Endothelial cell of hepatic sinusoid (primary cell): ENCODE measurements around the gene SNRPA.

Experiments used
- in situ Hi-C: cut with HindIII; loops from 2 replicates; pipeline ENCODE4 v1.10.0; 2017; ENCODE audit warnings: low sequenced_read_pairs

Gene SNRPA

GRCh38 chr19:40721140-40721486 is 29.9 kb upstream of the SNRPA start:
- in situ Hi-C loops: no loop called here

GRCh38 chr19:40721936-40722661 is 28.9 kb upstream of the SNRPA start:
- in situ Hi-C loops: no loop called here

- in situ Hi-C loops: no loop called here
Observed at GRCh38 chr19:40723661-40724254, 27.2 kb upstream of the SNRPA start.

GRCh38 chr19:40724315-40724714 is 26.7 kb upstream of the SNRPA start:
- in situ Hi-C loops: no loop called here

GRCh38 chr19:40724855-40725254 is 26.1 kb upstream of the SNRPA start:
- in situ Hi-C loops: no loop called here

GRCh38 chr19:40726279-40726678 is 24.7 kb upstream of the SNRPA start:
- in situ Hi-C loops: no loop called here

- in situ Hi-C loops: loop anchor here (5.0 kb wide), 1 partner anchor 47 kb away; the partner anchor contains the start of genes MIA and RAB4B
Observed at GRCh38 chr19:40730065-40730464, 20.9 kb upstream of the SNRPA start.

GRCh38 chr19:40732304-40732703 is 18.7 kb upstream of the SNRPA start:
- in situ Hi-C loops: loop anchor here (5.0 kb wide), 1 partner anchor 45 kb away; the partner anchor contains the start of genes MIA and RAB4B

GRCh38 chr19:40733149-40733548 is 17.9 kb upstream of the SNRPA start:
- in situ Hi-C loops: loop anchor here (5.0 kb wide), 1 partner anchor 44 kb away; the partner anchor contains the start of genes MIA and RAB4B

- in situ Hi-C loops: no loop called here
Observed at GRCh38 chr19:40735013-40735771, 15.8 kb upstream of the SNRPA start.

- in situ Hi-C loops: no loop called here
Observed at GRCh38 chr19:40736661-40737060, 14.3 kb upstream of the SNRPA start.

- in situ Hi-C loops: no loop called here
Observed at GRCh38 chr19:40737102-40737644, 13.8 kb upstream of the SNRPA start.

GRCh38 chr19:40739030-40739839 is 11.8 kb upstream of the SNRPA start:
- in situ Hi-C loops: no loop called here

GRCh38 chr19:40739871-40740703 is 10.9 kb upstream of the SNRPA start:
- in situ Hi-C loops: no loop called here

GRCh38 chr19:40740747-40741146 is 10.3 kb upstream of the SNRPA start:
- in situ Hi-C loops: no loop called here

GRCh38 chr19:40741527-40742390 is 9.2 kb upstream of the SNRPA start:
- in situ Hi-C loops: no loop called here

GRCh38 chr19:40742477-40742876 is 8.5 kb upstream of the SNRPA start:
- in situ Hi-C loops: no loop called here

GRCh38 chr19:40742886-40743285 is 8.1 kb upstream of the SNRPA start:
- in situ Hi-C loops: no loop called here

GRCh38 chr19:40743926-40744325 is 7.1 kb upstream of the SNRPA start:
- in situ Hi-C loops: no loop called here
